ENCODE results near the gene C1orf198. TPM values are rescaled to one million over a fixed set of nuclear protein-coding genes. Genes with fewer than 3 reads are reported as not detected.

Gene C1orf198
- total and polyA plus RNA-seq, 12 donors = 15.2 to 59.4 (median 24.6) TPM

DNA sequence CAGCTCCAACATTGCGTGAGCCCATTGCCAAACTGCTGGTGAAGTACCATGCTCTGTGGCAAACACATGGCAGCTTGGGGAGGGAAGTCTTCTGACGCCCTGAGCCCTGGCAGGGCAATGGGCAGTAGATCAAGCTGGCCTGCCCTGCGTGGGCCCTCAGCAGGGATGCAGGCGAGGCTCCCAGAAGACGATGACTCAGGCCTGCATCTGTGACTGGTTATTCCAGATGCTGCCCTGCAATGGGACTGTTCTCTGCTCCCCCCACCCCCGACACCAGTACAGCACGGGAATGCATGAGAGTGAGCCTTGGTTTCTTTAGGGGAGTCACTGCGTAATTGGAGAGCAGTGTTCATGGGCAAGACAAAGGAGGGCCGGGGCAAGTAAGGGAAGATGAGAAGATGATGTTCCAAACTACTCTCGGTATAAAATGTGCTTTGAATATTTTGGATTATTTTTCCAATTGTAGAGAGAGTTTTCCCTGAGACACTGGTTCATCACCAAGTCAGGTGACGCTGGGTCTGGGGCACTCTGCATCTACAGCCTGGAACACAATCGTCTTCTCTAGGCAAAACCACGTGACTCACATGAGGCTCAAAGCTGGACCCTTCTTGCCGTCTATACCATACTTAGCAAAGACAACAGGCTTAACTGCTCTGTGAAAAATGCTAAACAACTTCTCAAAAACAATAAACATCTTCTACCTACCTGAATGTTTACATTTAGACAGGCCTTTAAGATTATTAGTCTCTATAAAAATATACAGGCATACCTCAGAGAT is 9.0 kb upstream of the C1orf198 start:
- DNase-seq = no peak
- Histone ChIP-seq H3K4me3 (no peak overlapping the region), H3K36me3 (replicated peaks in 1 of 2) (no peaks in the 10 kb centered on the region), H3K27ac (no peak overlapping the region), H3K27me3 (peaks cover 12% of the 10 kb centered on the region), H3K9me3 (replicated peaks in 1 of 3) (no peaks in the 10 kb centered on the region), H3K4me1 (replicated peaks in 1 of 2) (no peaks in the 10 kb centered on the region)
- no peak for TF ChIP-seq POLR2A (IDR thresholded peaks at IDR 0.05)
- TF ChIP-seq, protein P1, sequence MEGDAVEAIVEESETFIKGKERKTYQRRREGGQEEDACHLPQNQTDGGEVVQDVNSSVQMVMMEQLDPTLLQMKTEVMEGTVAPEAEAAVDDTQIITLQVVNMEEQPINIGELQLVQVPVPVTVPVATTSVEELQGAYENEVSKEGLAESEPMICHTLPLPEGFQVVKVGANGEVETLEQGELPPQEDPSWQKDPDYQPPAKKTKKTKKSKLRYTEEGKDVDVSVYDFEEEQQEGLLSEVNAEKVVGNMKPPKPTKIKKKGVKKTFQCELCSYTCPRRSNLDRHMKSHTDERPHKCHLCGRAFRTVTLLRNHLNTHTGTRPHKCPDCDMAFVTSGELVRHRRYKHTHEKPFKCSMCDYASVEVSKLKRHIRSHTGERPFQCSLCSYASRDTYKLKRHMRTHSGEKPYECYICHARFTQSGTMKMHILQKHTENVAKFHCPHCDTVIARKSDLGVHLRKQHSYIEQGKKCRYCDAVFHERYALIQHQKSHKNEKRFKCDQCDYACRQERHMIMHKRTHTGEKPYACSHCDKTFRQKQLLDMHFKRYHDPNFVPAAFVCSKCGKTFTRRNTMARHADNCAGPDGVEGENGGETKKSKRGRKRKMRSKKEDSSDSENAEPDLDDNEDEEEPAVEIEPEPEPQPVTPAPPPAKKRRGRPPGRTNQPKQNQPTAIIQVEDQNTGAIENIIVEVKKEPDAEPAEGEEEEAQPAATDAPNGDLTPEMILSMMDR (IDR thresholded peaks at IDR 0.05) = no peak
- 87 to 89% (median 87%) methylated on average over 11 to 14 of the region's 14 CpGs for WGBS, 4 donors
- intact Hi-C loops (cut with DNase I) = no loop called here

- intact Hi-C loops (cut with DNase I) = no loop called here
- TF ChIP-seq, protein P1 (IDR thresholded peaks at IDR 0.05) = no peak
- TF ChIP-seq POLR2A (IDR thresholded peaks at IDR 0.05) = no peak
- 78 to 91% (median 86%) methylated on average over 6 of the region's 6 CpGs for WGBS, 4 donors
Observed at GRCh38 chr1:230876660-230877059, 8.3 kb upstream of the C1orf198 start.

GRCh38 chr1:230875370-230875769 is 7.0 kb upstream of the C1orf198 start:
- no peak overlapping the region for H3K4me3 ChIP-seq
- 84 to 91% (median 85%) methylated on average over 8 of the region's 8 CpGs for WGBS, 4 donors
- no peaks in the 10 kb centered on the region for H3K9me3 ChIP-seq (replicated peaks in 1 of 3)
- intact Hi-C loops (cut with DNase I) = no loop called here
- H3K36me3 ChIP-seq (replicated peaks in 1 of 2) = no peaks in the 10 kb centered on the region
- no peak overlapping the region for H3K27ac ChIP-seq
- no peaks in the 10 kb centered on the region for H3K4me1 ChIP-seq (replicated peaks in 1 of 2)
- DNase-seq = no peak
- no peak for TF ChIP-seq POLR2A (IDR thresholded peaks at IDR 0.05)
- TF ChIP-seq, protein P1 (IDR thresholded peaks at IDR 0.05) = no peak
- H3K27me3 ChIP-seq = peaks cover 3% of the 10 kb centered on the region

More at GRCh38 chr1:230876660-230877059, 8.3 kb upstream of the C1orf198 start:
- H3K27me3 ChIP-seq = peaks cover 12% of the 10 kb centered on the region
- H3K4me3 ChIP-seq = no peak overlapping the region
- H3K9me3 ChIP-seq (replicated peaks in 1 of 3) = no peaks in the 10 kb centered on the region
- H3K27ac ChIP-seq = no peak overlapping the region
- no peaks in the 10 kb centered on the region for H3K36me3 ChIP-seq (replicated peaks in 1 of 2)
- DNase-seq = no peak
- H3K4me1 ChIP-seq (replicated peaks in 1 of 2) = no peaks in the 10 kb centered on the region

- Histone ChIP-seq H3K27ac (no peak overlapping the region), H3K9me3 (replicated peaks in 1 of 3) (no peaks in the 10 kb centered on the region), H3K36me3 (replicated peaks in 1 of 2) (no peaks in the 10 kb centered on the region), H3K27me3 (no peaks in the 10 kb centered on the region), H3K4me3 (no peak overlapping the region), H3K4me1 (replicated peaks in 1 of 2) (peaks cover 5% of the 10 kb centered on the region in 2 donors)
- intact Hi-C loops (cut with DNase I) = no loop called here
- no peak for TF ChIP-seq POLR2A (IDR thresholded peaks at IDR 0.05)
- TF ChIP-seq, protein P1 (IDR thresholded peaks at IDR 0.05) = no peak
- DNase-seq = no peak
- 91 to 98% (median 95%) methylated on average over 4 of the region's 4 CpGs for WGBS, 4 donors
Observed at GRCh38 chr1:230870916-230871315, 2.6 kb upstream of the C1orf198 start.
